ENCODE results near the gene PTPN23. TPM values are rescaled to one million over a fixed set of nuclear protein-coding genes. Genes with fewer than 3 reads are reported as not detected.
A peak's percentile ranks its signal among the peaks of the same experiment; 100 is the strongest.

PTPN23 gene
- total and polyA plus RNA-seq, 2 of the 13 experiments (the other 11 are each of a cell fraction or from before 2014, with no cell fraction given): 2.3 to 3.7 TPM

- TF ChIP-seq, protein P1, sequence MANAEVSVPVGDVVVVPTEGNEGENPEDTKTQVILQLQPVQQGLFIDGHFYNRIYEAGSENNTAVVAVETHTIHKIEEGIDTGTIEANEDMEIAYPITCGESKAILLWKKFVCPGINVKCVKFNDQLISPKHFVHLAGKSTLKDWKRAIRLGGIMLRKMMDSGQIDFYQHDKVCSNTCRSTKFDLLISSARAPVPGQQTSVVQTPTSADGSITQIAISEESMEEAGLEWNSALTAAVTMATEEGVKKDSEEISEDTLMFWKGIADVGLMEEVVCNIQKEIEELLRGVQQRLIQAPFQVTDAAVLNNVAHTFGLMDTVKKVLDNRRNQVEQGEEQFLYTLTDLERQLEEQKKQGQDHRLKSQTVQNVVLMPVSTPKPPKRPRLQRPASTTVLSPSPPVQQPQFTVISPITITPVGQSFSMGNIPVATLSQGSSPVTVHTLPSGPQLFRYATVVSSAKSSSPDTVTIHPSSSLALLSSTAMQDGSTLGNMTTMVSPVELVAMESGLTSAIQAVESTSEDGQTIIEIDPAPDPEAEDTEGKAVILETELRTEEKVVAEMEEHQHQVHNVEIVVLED (CRISPR knock-in tag; IDR thresholded peaks at IDR 0.05; ENCODE audit: borderline replicate concordance): no peak
- TF ChIP-seq MXD4 (CRISPR knock-in tag; IDR thresholded peaks at IDR 0.05): peak; percentile 72; the same call in 1 of the 2 replicates
- TF ChIP-seq, protein P2, sequence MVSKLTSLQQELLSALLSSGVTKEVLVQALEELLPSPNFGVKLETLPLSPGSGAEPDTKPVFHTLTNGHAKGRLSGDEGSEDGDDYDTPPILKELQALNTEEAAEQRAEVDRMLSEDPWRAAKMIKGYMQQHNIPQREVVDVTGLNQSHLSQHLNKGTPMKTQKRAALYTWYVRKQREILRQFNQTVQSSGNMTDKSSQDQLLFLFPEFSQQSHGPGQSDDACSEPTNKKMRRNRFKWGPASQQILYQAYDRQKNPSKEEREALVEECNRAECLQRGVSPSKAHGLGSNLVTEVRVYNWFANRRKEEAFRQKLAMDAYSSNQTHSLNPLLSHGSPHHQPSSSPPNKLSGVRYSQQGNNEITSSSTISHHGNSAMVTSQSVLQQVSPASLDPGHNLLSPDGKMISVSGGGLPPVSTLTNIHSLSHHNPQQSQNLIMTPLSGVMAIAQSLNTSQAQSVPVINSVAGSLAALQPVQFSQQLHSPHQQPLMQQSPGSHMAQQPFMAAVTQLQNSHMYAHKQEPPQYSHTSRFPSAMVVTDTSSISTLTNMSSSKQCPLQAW (CRISPR knock-in tag; IDR thresholded peaks at IDR 0.05): peak; percentile 52; the same call in 1 of the 2 replicates
- no peak for TF ChIP-seq CENPT (CRISPR knock-in tag; IDR thresholded peaks at IDR 0.05; ENCODE audit: low read depth)
- TF ChIP-seq ZC3H4 (CRISPR knock-in tag; IDR thresholded peaks at IDR 0.05; ENCODE audit: borderline replicate concordance): no peak
- no peak for TF ChIP-seq ZBTB34 (CRISPR knock-in tag; IDR thresholded peaks at IDR 0.05)
- TF ChIP-seq, protein P3, sequence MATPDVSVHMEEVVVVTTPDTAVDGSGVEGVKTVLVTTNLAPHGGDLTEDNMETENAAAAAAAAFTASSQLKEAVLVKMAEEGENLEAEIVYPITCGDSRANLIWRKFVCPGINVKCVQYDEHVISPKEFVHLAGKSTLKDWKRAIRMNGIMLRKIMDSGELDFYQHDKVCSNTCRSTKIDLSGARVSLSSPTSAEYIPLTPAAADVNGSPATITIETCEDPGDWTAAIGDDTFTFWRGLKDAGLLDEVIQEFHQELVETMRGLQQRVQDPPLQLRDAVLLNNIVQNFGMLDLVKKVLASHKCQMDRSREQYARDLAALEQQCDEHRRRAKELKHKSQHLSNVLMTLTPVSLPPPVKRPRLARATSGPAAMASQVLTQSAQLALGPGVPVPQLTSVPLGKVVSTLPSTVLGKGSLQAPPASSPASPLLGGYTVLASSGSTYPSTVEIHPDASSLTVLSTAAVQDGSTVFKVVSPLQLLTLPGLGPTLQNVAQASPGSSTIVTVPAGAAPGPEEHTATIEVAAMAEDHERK (CRISPR knock-in tag; IDR thresholded peaks at IDR 0.05; ENCODE audit: low read depth): 0 out of 2 replicates have a peak, but pooled peaks have one; percentile 29
- TF ChIP-seq NCOA2 (CRISPR knock-in tag; IDR thresholded peaks at IDR 0.05): peak; percentile 78
- TF ChIP-seq RCOR2 (CRISPR knock-in tag; IDR thresholded peaks at IDR 0.05): peak; percentile 84
- TF ChIP-seq GFI1 (CRISPR knock-in tag; IDR thresholded peaks at IDR 0.05; ENCODE audit: borderline replicate concordance): peak; percentile 59; the same call in 1 of the 2 replicates
- TF ChIP-seq ZNF317 (CRISPR knock-in tag; IDR thresholded peaks at IDR 0.05): peak; percentile 71
- TF ChIP-seq, protein P4, sequence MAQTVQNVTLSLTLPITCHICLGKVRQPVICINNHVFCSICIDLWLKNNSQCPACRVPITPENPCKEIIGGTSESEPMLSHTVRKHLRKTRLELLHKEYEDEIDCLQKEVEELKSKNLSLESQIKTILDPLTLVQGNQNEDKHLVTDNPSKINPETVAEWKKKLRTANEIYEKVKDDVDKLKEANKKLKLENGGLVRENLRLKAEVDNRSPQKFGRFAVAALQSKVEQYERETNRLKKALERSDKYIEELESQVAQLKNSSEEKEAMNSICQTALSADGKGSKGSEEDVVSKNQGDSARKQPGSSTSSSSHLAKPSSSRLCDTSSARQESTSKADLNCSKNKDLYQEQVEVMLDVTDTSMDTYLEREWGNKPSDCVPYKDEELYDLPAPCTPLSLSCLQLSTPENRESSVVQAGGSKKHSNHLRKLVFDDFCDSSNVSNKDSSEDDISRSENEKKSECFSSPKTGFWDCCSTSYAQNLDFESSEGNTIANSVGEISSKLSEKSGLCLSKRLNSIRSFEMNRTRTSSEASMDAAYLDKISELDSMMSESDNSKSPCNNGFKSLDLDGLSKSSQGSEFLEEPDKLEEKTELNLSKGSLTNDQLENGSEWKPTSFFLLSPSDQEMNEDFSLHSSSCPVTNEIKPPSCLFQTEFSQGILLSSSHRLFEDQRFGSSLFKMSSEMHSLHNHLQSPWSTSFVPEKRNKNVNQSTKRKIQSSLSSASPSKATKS (CRISPR knock-in tag; IDR thresholded peaks at IDR 0.05): peak; percentile 77; the same call in 1 of the 2 replicates
- TF ChIP-seq U2AF1 (optimal IDR thresholded peaks at IDR 0.05; ENCODE audit: low read depth, low read length): no peak
- TF ChIP-seq RARG (CRISPR knock-in tag; IDR thresholded peaks at IDR 0.05; ENCODE audit: low read depth): no peak
- TF ChIP-seq ZNF570 (CRISPR knock-in tag; IDR thresholded peaks at IDR 0.05; ENCODE audit: borderline replicate concordance): no peak
- TF ChIP-seq, protein P5, sequence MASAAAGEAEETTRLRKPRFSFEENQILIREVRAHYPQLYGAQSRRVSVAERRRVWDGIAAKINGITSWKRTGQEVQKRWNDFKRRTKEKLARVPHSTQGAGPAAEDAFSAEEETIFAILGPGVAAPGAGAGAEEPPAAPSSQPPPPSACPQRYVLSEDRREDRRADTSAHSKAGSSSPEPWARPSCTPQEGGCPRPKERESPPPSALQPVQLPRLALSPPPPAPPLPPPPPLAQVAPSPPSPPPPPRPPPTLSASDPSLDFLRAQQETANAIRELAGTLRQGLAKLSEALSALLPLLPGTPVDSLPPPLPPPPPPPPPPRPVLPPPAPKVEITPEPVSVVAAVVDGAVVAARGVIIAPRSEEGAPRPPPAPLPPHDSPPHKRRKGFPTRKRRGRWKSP (CRISPR knock-in tag; IDR thresholded peaks at IDR 0.05): peak; percentile 60; the same call in 1 of the 2 replicates
- no peak for TF ChIP-seq MBNL3 (CRISPR knock-in tag; conservative IDR thresholded peaks at IDR 0.05)
- no peak for TF ChIP-seq ZNF136 (CRISPR knock-in tag; IDR thresholded peaks at IDR 0.05; ENCODE audit: low read depth)
- TF ChIP-seq ZNF607 (CRISPR knock-in tag; IDR thresholded peaks at IDR 0.05; ENCODE audit: borderline replicate concordance): peak; percentile 65; the same call in 1 of the 2 replicates
- no peak for TF ChIP-seq ZNF776 (CRISPR knock-in tag; IDR thresholded peaks at IDR 0.05)
These were observed 1.4 kb upstream of the PTPN23 start (continued) for GRCh38 chr3:47379411-47379899.

All from HepG2 (cell line).